GM20431 (cell line): ENCODE measurements around the gene OPN1MW.
"Not testable (repeated sequence)": the region's sequence is repeated elsewhere in the genome, so short reads cannot be mapped to it uniquely, and the experiment has no call there.

Source experiments
- in situ Hi-C: fragments of 300-500 bp; cut with MseI, MboI; formaldehyde crosslinking; loops from one replicate; pipeline ENCODE4 v1.15.0; 2020; ENCODE audit warnings: low sequenced_read_pairs; ENCODE audit not compliant: unreplicated experiment

The OPN1MW gene

GRCh38 chrX:154209670-154210418 is 27.4 kb downstream of the OPN1MW start:
- in situ Hi-C loops: not testable (repeated sequence)

GRCh38 chrX:154211057-154211456 is 28.7 kb downstream of the OPN1MW start:
- in situ Hi-C loops: not testable (repeated sequence)

- in situ Hi-C loops: not testable (repeated sequence)
Observed at GRCh38 chrX:154211499-154211898, 29.1 kb downstream of the OPN1MW start.

GRCh38 chrX:154219456-154219855 is 37.1 kb downstream of the OPN1MW start, which contains the start of gene OPN1MW2:
TSS of gene OPN1MW2 (plus strand) at chrX:154219756. CDS start at chrX:154219816, 60 bp downstream.
- in situ Hi-C loops: not testable (repeated sequence)

- in situ Hi-C loops: not testable (repeated sequence)
Observed at GRCh38 chrX:154225292-154225691, 42.9 kb downstream of the OPN1MW start.

- in situ Hi-C loops: not testable (repeated sequence)
Observed at GRCh38 chrX:154226706-154227105, 44.3 kb downstream of the OPN1MW start.

- in situ Hi-C loops: not testable (repeated sequence)
Observed at GRCh38 chrX:154231443-154231842, 49.0 kb downstream of the OPN1MW start.

- in situ Hi-C loops: not testable (repeated sequence)
Observed at GRCh38 chrX:154233620-154234019, 51.2 kb downstream of the OPN1MW start.

GRCh38 chrX:154238939-154239559 is 56.7 kb downstream of the OPN1MW start:
- in situ Hi-C loops: not testable (repeated sequence)

GRCh38 chrX:154239982-154240503 is 57.6 kb downstream of the OPN1MW start:
- in situ Hi-C loops: not testable (repeated sequence)
